Globus pallidus (tissue), 1 donor: Measurements from ENCODE around the gene HNRNPF.
"Not testable (repeated sequence)": the region's sequence is repeated elsewhere in the genome, so short reads cannot be mapped to it uniquely, and the experiment has no call there.

ENCODE experiments used
- DNase-seq: peaks from one replicate; pipeline ENCODE4 v3.0.0-alpha.2; 2015; ENCODE audit warnings: low spot score

Gene HNRNPF

GRCh38 chr10:43348511-43349312 lies 60.3 kb downstream of the HNRNPF start:
- DNase-seq: peak; percentile 98

- no peak for DNase-seq
Observed at GRCh38 chr10:43347997-43348396, 61.0 kb downstream of the HNRNPF start.

DNA sequence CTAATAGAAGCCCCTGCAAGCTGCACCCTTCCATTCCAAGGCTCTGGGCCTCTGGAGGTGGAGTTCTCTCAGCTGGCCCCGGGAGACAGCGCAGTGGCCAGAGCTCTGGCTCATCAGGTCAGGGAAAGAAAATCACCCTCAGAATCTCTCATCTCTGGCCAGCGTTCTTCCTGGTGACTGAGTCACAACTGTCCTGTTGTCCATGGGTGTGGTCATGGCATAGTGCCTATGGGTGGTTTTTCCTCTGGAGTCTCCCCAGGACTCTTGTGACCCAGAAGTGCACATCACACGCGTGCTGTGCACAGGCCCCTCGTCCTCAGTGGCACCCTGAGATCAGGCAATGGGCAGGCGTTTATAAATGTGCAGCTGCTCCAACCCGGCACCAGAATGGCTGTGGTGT lies 64.9 kb downstream of the HNRNPF start:
- DNase-seq: no peak

GRCh38 chr10:43343126-43343525 lies 65.9 kb downstream of the HNRNPF start:
- no peak for DNase-seq

GRCh38 chr10:43342279-43343125 lies 66.5 kb downstream of the HNRNPF start:
- no peak for DNase-seq

- no peak for DNase-seq
Observed at GRCh38 chr10:43341450-43341849, 67.5 kb downstream of the HNRNPF start.

DNA sequence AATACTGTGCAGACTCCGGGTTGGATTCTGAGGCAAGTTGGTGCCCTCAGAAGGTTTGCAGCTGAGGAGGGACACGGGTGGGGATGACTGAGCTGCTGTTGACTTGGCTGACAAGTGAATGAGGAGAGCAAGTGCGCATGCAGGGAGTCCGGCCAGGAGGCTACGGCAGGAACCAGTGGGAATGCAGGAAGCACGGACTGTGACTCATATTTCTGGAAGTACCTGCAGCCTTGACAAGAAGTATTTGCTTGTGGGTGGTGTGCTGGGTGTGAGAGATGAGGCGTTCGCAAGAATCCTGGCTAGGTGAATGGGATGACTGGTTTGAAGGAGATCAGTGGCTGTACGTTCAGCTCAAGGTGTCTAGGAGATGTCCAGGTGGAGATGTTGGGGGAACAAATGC lies 68.4 kb downstream of the HNRNPF start:
- DNase-seq: no peak

DNA sequence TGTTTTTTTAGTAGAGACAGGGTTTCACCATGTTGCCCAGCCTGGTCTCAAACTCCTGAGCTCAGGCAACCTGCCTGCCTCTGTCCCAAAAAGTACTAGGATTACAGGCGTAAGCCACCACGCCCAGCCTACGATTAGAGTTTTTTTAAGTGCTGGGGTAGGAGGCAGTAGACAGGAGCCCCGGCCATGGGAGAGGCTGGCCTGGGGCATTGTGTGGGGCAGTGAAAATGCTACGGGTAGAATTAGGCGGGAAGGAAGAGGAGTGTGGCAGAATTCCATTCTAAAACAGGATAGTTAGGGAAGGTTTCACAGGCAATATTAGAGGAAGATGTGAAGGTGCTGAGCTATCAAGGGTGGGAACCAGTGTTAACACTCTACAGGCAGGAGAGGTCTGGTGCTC lies 68.9 kb downstream of the HNRNPF start:
- no peak for DNase-seq

DNA sequence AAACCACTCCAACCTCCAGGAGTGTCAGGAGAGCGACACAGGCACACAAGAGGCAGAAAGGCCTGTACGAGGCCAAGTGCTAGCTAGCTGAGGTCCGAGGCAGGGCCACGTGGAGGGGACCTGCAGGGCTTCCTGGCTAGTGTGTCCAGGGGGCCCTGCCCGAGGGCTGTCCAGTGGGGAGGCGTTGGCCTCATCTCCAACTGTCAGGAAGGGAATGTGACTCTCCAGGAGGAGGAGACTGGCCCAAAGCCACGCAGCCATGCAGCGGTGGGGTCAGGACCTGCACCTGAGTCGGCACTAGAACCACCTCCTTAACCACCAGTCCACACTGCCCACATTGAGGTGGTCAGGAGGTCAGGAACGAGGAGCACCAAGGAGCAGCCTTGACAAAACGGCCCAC lies 69.8 kb downstream of the HNRNPF start:
- DNase-seq: no peak

GRCh38 chr10:43338117-43338516 lies 70.9 kb downstream of the HNRNPF start:
- no peak for DNase-seq

DNA sequence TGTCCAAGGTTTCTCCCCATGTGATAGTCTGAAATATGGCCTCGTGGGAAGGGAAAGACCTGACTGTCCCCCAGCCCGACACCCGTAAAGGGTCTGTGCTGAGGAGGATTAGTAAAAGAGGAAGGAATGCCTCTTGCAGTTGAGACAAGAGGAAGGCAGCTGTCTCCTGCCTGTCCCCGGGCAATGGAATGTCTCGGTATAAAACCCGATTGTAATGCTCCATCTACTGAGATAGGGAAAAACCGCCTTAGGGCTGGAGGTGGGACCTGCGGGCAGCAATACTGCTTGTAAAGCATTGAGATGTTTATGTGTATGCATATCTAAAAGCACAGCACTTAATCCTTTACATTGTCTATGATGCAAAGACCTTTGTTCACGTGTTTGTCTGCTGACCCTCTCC lies 71.5 kb downstream of the HNRNPF start:
- DNase-seq: not testable (repeated sequence)

DNA sequence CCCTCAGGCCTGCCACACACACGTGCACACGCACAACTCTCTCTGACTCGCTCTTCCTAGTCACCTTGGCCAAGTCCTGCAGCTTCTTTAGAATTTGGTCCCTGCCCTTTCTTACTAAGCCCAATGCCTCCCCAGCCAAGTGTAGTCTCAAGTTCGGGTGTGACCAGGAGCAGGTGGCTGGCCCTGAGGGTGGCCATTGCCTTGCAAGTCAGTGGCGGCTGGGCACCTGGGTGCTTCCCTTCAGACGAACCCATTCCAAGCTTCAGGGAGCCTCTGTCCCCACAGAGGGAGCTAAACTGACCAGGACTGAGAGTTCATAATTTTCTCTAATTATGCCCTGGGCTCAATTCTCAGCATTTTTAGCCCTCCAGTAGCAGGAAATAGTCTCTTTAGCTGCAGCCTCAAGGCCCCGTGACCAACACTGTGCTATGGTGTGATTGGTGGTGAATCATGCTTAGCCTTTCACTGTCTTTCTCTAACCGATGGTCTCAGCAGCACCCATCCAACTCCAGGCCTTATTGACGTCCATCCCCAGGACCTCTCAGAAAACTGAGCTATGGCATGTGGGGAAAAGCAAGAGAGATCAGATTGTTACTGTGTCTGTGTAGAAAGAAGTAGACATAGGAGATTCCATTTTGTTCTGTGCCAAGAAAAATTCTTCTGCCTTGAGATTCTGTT lies 72.2 kb downstream of the HNRNPF start:
- no peak for DNase-seq

DNA sequence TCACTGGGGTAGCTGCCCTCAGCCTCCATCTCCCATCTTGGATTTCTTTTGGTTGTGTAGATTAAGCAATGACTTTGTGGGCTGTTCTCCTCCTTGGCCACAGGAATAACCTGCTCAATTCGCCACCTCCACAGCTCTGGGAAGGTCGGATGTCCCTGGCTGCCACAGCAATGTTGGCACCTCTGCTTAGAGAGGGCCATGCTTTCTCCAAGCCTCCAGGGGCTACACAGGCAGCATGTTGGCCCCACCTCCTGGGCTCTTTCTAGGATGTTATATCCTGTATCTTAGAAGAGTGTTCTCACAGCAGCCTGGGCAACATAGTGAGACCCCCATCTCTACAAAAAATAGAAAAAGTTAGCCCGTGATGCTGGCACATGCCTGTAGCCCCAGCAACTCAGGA lies 72.9 kb downstream of the HNRNPF start:
- DNase-seq: no peak
